Breast epithelium (tissue), 4 donors: ENCODE data around the gene GFRA1. TPM values are rescaled to one million over a fixed set of nuclear protein-coding genes. Genes with fewer than 3 reads are reported as not detected.

Experiments
- DNase-seq, 2 donors: peaks; one replicate each; pipeline ENCODE4 v3.0.0-alpha.2; 2019; ENCODE audit warnings: low spot score in 2 of 2
- H3K27ac ChIP-seq, 2 donors: fragments of 200-600 bp; sonication (generic) in 1 of 2; one replicate each; pipeline ENCODE4 v1.5.1; 2016 to 2019; ENCODE audit warnings: mild to moderate bottlenecking in 1 of 2
- H3K27me3 ChIP-seq, 2 donors: fragments of 200-600 bp; sonication (generic) in 1 of 2; one replicate each; pipeline versions ENCODE4 v1.5.1 to v1.6.0; 2017 to 2019; ENCODE audit warnings: control low read depth in 1 of 2, mild to moderate bottlenecking in 1 of 2
- H3K36me3 ChIP-seq: fragments of 200-600 bp; one replicate; pipeline ENCODE4 v1.5.1; 2019
- H3K4me1 ChIP-seq, 2 donors: fragments of 200-600 bp; sonication (generic); one replicate each; pipeline ENCODE4 v1.5.1; 2016 to 2019; ENCODE audit warnings: control low read depth in 1 of 2
- H3K4me3 ChIP-seq, 3 donors: fragments of 200-600 bp; sonication (generic); 1 replicate in 2 of 3; 2 replicates in 1 of 3; pipeline ENCODE4 v1.5.1; 2016 to 2019; ENCODE audit warnings: mild to moderate bottlenecking in 3 of 3, moderate library complexity in 2 of 3
- H3K9me3 ChIP-seq, 2 donors: fragments of 200-600 bp; sonication (generic) in 1 of 2; one replicate each; pipeline ENCODE4 v1.5.1; 2016 to 2019; ENCODE audit warnings: control low read depth in 1 of 2
- CTCF ChIP-seq, 3 donors: fragments of 450-650 bp; IDR thresholded peaks; one replicate each; pipeline ENCODE4 v1.5.1; 2016 to 2017; ENCODE audit warnings: antibody characterized with exemption in 3 of 3, mild to moderate bottlenecking in 3 of 3, moderate library complexity in 3 of 3
- POLR2A ChIP-seq: fragments of 450-650 bp; IDR thresholded peaks from one replicate; pipeline ENCODE4 v1.6.1; 2016; ENCODE audit warnings: antibody characterized with exemption, mild to moderate bottlenecking, moderate library complexity
- POLR2AphosphoS5 ChIP-seq, 3 donors: sonication (generic); formaldehyde crosslinking; IDR thresholded peaks; one replicate each; pipeline ENCODE4 v1.6.1; 2017; ENCODE audit warnings: antibody characterized with exemption in 3 of 3
- intact Hi-C: fragments of 100-400 bp; cut with DNase I; formaldehyde crosslinking; loops from one replicate; pipeline ENCODE4 v1.15.1; 2023; ENCODE audit warnings: low total_unique reads
- total RNA-seq, 3 donors: library from RNA; depleted of rRNA; stranded (reverse); fragments of >200 nt; gene quantifications; one replicate each; pipeline ENCODE4 v1.1.0, GENCODE V29; 2016

Gene GFRA1
- total RNA-seq, 3 donors from 2014 or later, result 88.2 to 153 (median 98.5) TPM

- no peak for TF ChIP-seq POLR2AphosphoS5 (IDR thresholded peaks at IDR 0.05)
- TF ChIP-seq POLR2A, result no peak
- TF ChIP-seq CTCF (IDR thresholded peaks at IDR 0.05), result no peak
- intact Hi-C loops, result no loop called here
Observed at GRCh38 chr10:116233230-116233629, 39.8 kb downstream of the GFRA1 start.

GRCh38 chr10:116232613-116233012 is 40.4 kb downstream of the GFRA1 start:
- no peak for DNase-seq
- no peaks in the 10 kb centered on the region for H3K4me1 ChIP-seq
- no peak for TF ChIP-seq POLR2AphosphoS5 (IDR thresholded peaks at IDR 0.05)
- H3K36me3 ChIP-seq, result no peaks in the 10 kb centered on the region
- no peak overlapping the region for H3K4me3 ChIP-seq
- no peaks in the 10 kb centered on the region for H3K27me3 ChIP-seq
- intact Hi-C loops, result no loop called here
- H3K9me3 ChIP-seq, result no peaks in the 10 kb centered on the region
- no peak overlapping the region for H3K27ac ChIP-seq

More at GRCh38 chr10:116233230-116233629, 39.8 kb downstream of the GFRA1 start:
- Histone ChIP-seq H3K9me3 (no peaks in the 10 kb centered on the region), H3K36me3 (no peaks in the 10 kb centered on the region), H3K4me1 (no peaks in the 10 kb centered on the region), H3K4me3 (no peak overlapping the region), H3K27ac (no peak overlapping the region), H3K27me3 (no peaks in the 10 kb centered on the region)
- DNase-seq, result no peak

GRCh38 chr10:116226766-116227165 is 46.2 kb downstream of the GFRA1 start:
- DNase-seq, result no peak
- Histone ChIP-seq H3K27me3 (no peaks in the 10 kb centered on the region), H3K36me3 (no peaks in the 10 kb centered on the region), H3K27ac (no peak overlapping the region), H3K4me3 (no peak overlapping the region), H3K9me3 (no peaks in the 10 kb centered on the region), H3K4me1 (no peaks in the 10 kb centered on the region)
- intact Hi-C loops, result no loop called here
- no peak for TF ChIP-seq CTCF (IDR thresholded peaks at IDR 0.05)
- no peak for TF ChIP-seq POLR2A
- TF ChIP-seq POLR2AphosphoS5 (IDR thresholded peaks at IDR 0.05), result no peak

- Histone ChIP-seq H3K27ac (no peak overlapping the region), H3K36me3 (no peaks in the 10 kb centered on the region), H3K4me1 (no peaks in the 10 kb centered on the region), H3K9me3 (no peaks in the 10 kb centered on the region), H3K27me3 (no peaks in the 10 kb centered on the region), H3K4me3 (no peak overlapping the region)
- no peak for DNase-seq
- TF ChIP-seq CTCF (IDR thresholded peaks at IDR 0.05), result no peak
- TF ChIP-seq POLR2A, result no peak
- TF ChIP-seq POLR2AphosphoS5 (IDR thresholded peaks at IDR 0.05), result no peak
- intact Hi-C loops, result no loop called here
Observed at GRCh38 chr10:116226053-116226452, 47.0 kb downstream of the GFRA1 start.

- intact Hi-C loops, result no loop called here
- H3K4me3 ChIP-seq, result no peak overlapping the region
- no peaks in the 10 kb centered on the region for H3K9me3 ChIP-seq
- TF ChIP-seq CTCF (IDR thresholded peaks at IDR 0.05) (no peak), POLR2AphosphoS5 (IDR thresholded peaks at IDR 0.05) (no peak), POLR2A (no peak)
- no peaks in the 10 kb centered on the region for H3K27me3 ChIP-seq
- H3K4me1 ChIP-seq, result no peaks in the 10 kb centered on the region
- no peak for DNase-seq
- no peaks in the 10 kb centered on the region for H3K36me3 ChIP-seq
- H3K27ac ChIP-seq, result no peak overlapping the region
Observed at GRCh38 chr10:116223289-116223688, 49.7 kb downstream of the GFRA1 start.

GRCh38 chr10:116221053-116221452 is 52.0 kb downstream of the GFRA1 start:
- no peak for TF ChIP-seq CTCF (IDR thresholded peaks at IDR 0.05)
- TF ChIP-seq POLR2A, result no peak
- TF ChIP-seq POLR2AphosphoS5 (IDR thresholded peaks at IDR 0.05), result no peak
- no peak for DNase-seq
- Histone ChIP-seq H3K9me3 (no peaks in the 10 kb centered on the region), H3K27ac (no peak overlapping the region), H3K4me1 (no peaks in the 10 kb centered on the region), H3K4me3 (no peak overlapping the region), H3K27me3 (no peaks in the 10 kb centered on the region), H3K36me3 (no peaks in the 10 kb centered on the region)
- intact Hi-C loops, result no loop called here
